Stimulated activated CD8-positive, alpha-beta memory T cell treated with anti-CD3 and anti-CD28 coated beads, Interleukin-7, amount 100 ng/mL, for 24 hours (primary cell): Measurements from ENCODE around the gene SHISA3.

Experiments used
- DNase-seq: peaks from one replicate; pipeline ENCODE4 v3.0.0-alpha.2; 2020; ENCODE audit warnings: low read depth

Gene SHISA3

DNA sequence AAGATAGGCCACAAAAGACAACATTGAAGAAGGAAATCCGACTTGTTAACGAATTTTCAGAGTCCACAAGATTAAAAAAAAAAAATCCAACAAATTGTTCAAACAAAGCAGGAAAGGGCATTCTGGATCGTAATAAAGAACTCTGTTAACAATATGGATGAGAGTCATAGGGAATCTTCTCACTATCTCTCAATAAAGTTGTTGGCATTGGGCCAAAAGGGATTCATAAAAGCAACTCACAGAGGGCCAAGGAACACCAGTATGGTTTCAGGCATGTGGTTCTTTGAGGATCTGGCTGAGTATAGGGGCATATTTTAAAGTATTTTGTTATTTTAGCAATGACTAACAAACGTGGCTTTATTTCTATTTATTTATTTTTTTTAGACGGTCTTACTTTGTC is 49.5 kb downstream of the SHISA3 start:
- no peak for DNase-seq
